Fibroblast of lung (primary cell): Measurements from ENCODE around the gene ANKS6. TPM values are rescaled to one million over a fixed set of nuclear protein-coding genes. Genes with fewer than 3 reads are reported as not detected.

ENCODE experiments used
- DNase-seq, 2 donors: peaks; one replicate each; pipeline versions ENCODE4 v3.0.0 to v3.0.0-alpha.2; 2010; ENCODE audit warnings: low read depth in 2 of 2
- H2AFZ ChIP-seq: 2 replicates; pipeline ENCODE4 v1.5.1; 2012; ENCODE audit warnings: low read length, control low read depth, inconsistent platforms
- H3K27ac ChIP-seq: 2 replicates; pipeline ENCODE4 v1.5.1; 2011; ENCODE audit warnings: low read length, control low read depth; ENCODE audit not compliant: insufficient read depth
- H3K27me3 ChIP-seq: 2 replicates; pipeline ENCODE4 v1.5.1; 2011; ENCODE audit warnings: mild to moderate bottlenecking, low read length; ENCODE audit not compliant: control insufficient read depth, insufficient read depth
- H3K36me3 ChIP-seq: 2 replicates; pipeline ENCODE4 v1.5.1; 2011; ENCODE audit warnings: low read length; ENCODE audit not compliant: control insufficient read depth, insufficient read depth
- H3K4me1 ChIP-seq: 2 replicates; pipeline ENCODE4 v1.5.1; 2011; ENCODE audit warnings: low read length; ENCODE audit not compliant: control insufficient read depth, insufficient read depth; ENCODE audit errors: extremely low read depth
- H3K4me2 ChIP-seq: 2 replicates; pipeline ENCODE4 v1.5.1; 2011; ENCODE audit warnings: low read length, control low read depth; ENCODE audit not compliant: insufficient read depth; ENCODE audit errors: extremely low read depth
- H3K4me3 ChIP-seq, 4 experiments: fragments of 200-600 bp in 1 of 4; sonication (generic) in 1 of 4; replicated peaks in 1 of 4; 2 replicates each; pipeline ENCODE4 v1.5.1; 2011 to 2016; ENCODE audit warnings: low read length in 4 of 4, low read depth in 3 of 4, mild to moderate bottlenecking in 3 of 4, control low read depth in 2 of 4, inconsistent platforms in 1 of 4, mixed read lengths in 1 of 4; ENCODE audit not compliant: insufficient read depth in 1 of 4; ENCODE audit errors: control extremely low read depth in 1 of 4
- H3K79me2 ChIP-seq: 2 replicates; pipeline ENCODE4 v1.5.1; 2012; ENCODE audit warnings: mild to moderate bottlenecking, low read length, inconsistent platforms; ENCODE audit not compliant: control insufficient read depth, insufficient read depth
- H3K9ac ChIP-seq: 2 replicates; pipeline ENCODE4 v1.5.1; 2011; ENCODE audit warnings: mild to moderate bottlenecking, low read length, control low read depth; ENCODE audit not compliant: insufficient read depth
- H3K9me3 ChIP-seq: 2 replicates; pipeline ENCODE4 v1.5.1; 2012; ENCODE audit warnings: low read depth, low read length; ENCODE audit not compliant: control insufficient read depth, insufficient read depth
- H4K20me1 ChIP-seq: 2 replicates; pipeline ENCODE4 v1.5.1; 2011; ENCODE audit warnings: low read length; ENCODE audit not compliant: control insufficient read depth, insufficient read depth; ENCODE audit errors: extremely low read depth
- CTCF ChIP-seq, 2 donors: IDR thresholded peaks in 1 of 2; conservative IDR thresholded peaks in 1 of 2; 1 replicate in 1 of 2; 2 replicates in 1 of 2; pipeline ENCODE4 v1.5.1; 2011 to 2012; ENCODE audit warnings: low read length in 2 of 2, control low read depth in 1 of 2, inconsistent platforms in 1 of 2, low read depth in 1 of 2, mild to moderate bottlenecking in 1 of 2
- EZH2 ChIP-seq: IDR thresholded peaks from 2 replicates; pipeline ENCODE4 v1.5.1; 2012; ENCODE audit warnings: low read length, control low read depth, mild to moderate bottlenecking; ENCODE audit errors: missing control alignments
- polyA plus RNA-seq, 2 donors: library from polyadenylated mRNA; depleted of rRNA in 1 of 2; stranded (reverse) in 1 of 2; unstranded in 1 of 2; fragments of >200 nt; gene quantifications; 2 replicates each; pipeline ENCODE4 v1.2.1, GENCODE V29; 2011 to 2012; ENCODE audit warnings: missing spikeins in 1 of 2
- total RNA-seq: library from RNA; depleted of rRNA; stranded (reverse); fragments of >200 nt; gene quantifications from 2 replicates; pipeline ENCODE4 v1.2.1, GENCODE V29; 2014

ANKS6 gene
- total and polyA plus RNA-seq, 2 donors (not counting 1 experiment from before 2014, with no cell fraction given), result 7.3 to 9.6 TPM

- no peaks in the 10 kb centered on the region for H3K4me1 ChIP-seq
- peak overlapping the region; percentile 48 for H3K4me2 ChIP-seq
- peak overlapping the region in 1 of 4 experiments; percentile 10 for H3K4me3 ChIP-seq
- peaks cover 33% of the 10 kb centered on the region for H3K27me3 ChIP-seq
- TF ChIP-seq CTCF (conservative IDR thresholded peaks at IDR 0.05 in 1 of 2, IDR thresholded peaks at IDR 0.05 in 1 of 2; ENCODE audit: low read depth in 1 of 2, low read length in 2 of 2) (no peak), EZH2 (no peak)
- no peaks in the 10 kb centered on the region for H4K20me1 ChIP-seq
- no peak overlapping the region for H2AFZ ChIP-seq
- no peaks in the 10 kb centered on the region for H3K36me3 ChIP-seq
- no peak for DNase-seq
- H3K79me2 ChIP-seq, result no peaks in the 10 kb centered on the region
- no peaks in the 10 kb centered on the region for H3K9me3 ChIP-seq
- no peak overlapping the region for H3K27ac ChIP-seq
- H3K9ac ChIP-seq, result no peak overlapping the region
Observed at GRCh38 chr9:98708103-98708932, 88.0 kb downstream of the ANKS6 start.

- no peaks in the 10 kb centered on the region for H3K36me3 ChIP-seq
- peak overlapping the region; percentile 33 for H2AFZ ChIP-seq
- no peaks in the 10 kb centered on the region for H3K79me2 ChIP-seq
- TF ChIP-seq CTCF (conservative IDR thresholded peaks at IDR 0.05 in 1 of 2, IDR thresholded peaks at IDR 0.05 in 1 of 2; ENCODE audit: low read depth in 1 of 2, low read length in 2 of 2) (peak; percentile 56 to 72), EZH2 (peak; percentile 45)
- peaks cover 36% of the 10 kb centered on the region for H3K27me3 ChIP-seq
- H4K20me1 ChIP-seq, result no peaks in the 10 kb centered on the region
- no peaks in the 10 kb centered on the region for H3K4me1 ChIP-seq
- no peaks in the 10 kb centered on the region for H3K9me3 ChIP-seq
- H3K4me3 ChIP-seq, result peak overlapping the region in 3 of 4 experiments; percentile 29 to 47 (median 42)
- no peak overlapping the region for H3K27ac ChIP-seq
- H3K4me2 ChIP-seq, result peak overlapping the region; percentile 82
- H3K9ac ChIP-seq, result no peak overlapping the region
- peak; percentile 82 to 83 for DNase-seq
Observed at GRCh38 chr9:98707166-98708102, 88.9 kb downstream of the ANKS6 start.

- peaks cover 35% of the 10 kb centered on the region for H3K27me3 ChIP-seq
- H3K27ac ChIP-seq, result no peak overlapping the region
- TF ChIP-seq CTCF (conservative IDR thresholded peaks at IDR 0.05 in 1 of 2, IDR thresholded peaks at IDR 0.05 in 1 of 2; ENCODE audit: low read depth in 1 of 2, low read length in 2 of 2) (no peak), EZH2 (no peak)
Observed at GRCh38 chr9:98706651-98707165, 89.6 kb downstream of the ANKS6 start.

More at GRCh38 chr9:98706651-98707165, 89.6 kb downstream of the ANKS6 start:
- no peak overlapping the region for H3K9ac ChIP-seq
- H3K4me2 ChIP-seq, result peak overlapping the region; percentile 58
- no peak overlapping the region for H2AFZ ChIP-seq
- H3K79me2 ChIP-seq, result no peaks in the 10 kb centered on the region
- no peaks in the 10 kb centered on the region for H4K20me1 ChIP-seq
- DNase-seq, result peak; percentile 40 to 49
- no peaks in the 10 kb centered on the region for H3K36me3 ChIP-seq
- H3K4me1 ChIP-seq, result no peaks in the 10 kb centered on the region
- H3K4me3 ChIP-seq, result peak overlapping the region in 2 of 4 experiments; percentile 17 to 30
- no peaks in the 10 kb centered on the region for H3K9me3 ChIP-seq
